GM23248 (cell line): ENCODE measurements around the gene TRAF7. TPM values are rescaled to one million over a fixed set of nuclear protein-coding genes. Genes with fewer than 3 reads are reported as not detected.
"Not testable (repeated sequence)": the region's sequence is repeated elsewhere in the genome, so short reads cannot be mapped to it uniquely, and the experiment has no call there.

Experiments used
- DNase-seq: peaks from one replicate; pipeline ENCODE4 v3.0.0-alpha.2; 2015
- H2AFZ ChIP-seq: fragments of 200-600 bp; sonication (generic); 2 replicates; pipeline ENCODE4 v1.6.1; 2016; ENCODE audit warnings: antibody characterized with exemption
- H3F3A ChIP-seq: fragments of 200-600 bp; sonication (generic); 2 replicates; pipeline ENCODE4 v1.6.1; 2016; ENCODE audit warnings: mild to moderate bottlenecking, antibody characterized with exemption, mixed run types; ENCODE audit not compliant: insufficient read depth
- H3K27ac ChIP-seq: fragments of 200-600 bp; sonication (generic); 2 replicates; pipeline ENCODE4 v1.5.1; 2016; ENCODE audit warnings: mild to moderate bottlenecking
- H3K27me3 ChIP-seq: fragments of 200-600 bp; sonication (generic); replicated peaks from 2 replicates; pipeline ENCODE4 v1.6.1; 2016; ENCODE audit warnings: mild to moderate bottlenecking; ENCODE audit not compliant: insufficient read depth
- H3K36me3 ChIP-seq: fragments of 200-600 bp; sonication (generic); 2 replicates; pipeline ENCODE4 v1.6.1; 2016; ENCODE audit warnings: low read depth, mild to moderate bottlenecking
- H3K4me1 ChIP-seq: fragments of 200-600 bp; sonication (generic); 2 replicates; pipeline ENCODE4 v1.6.1; 2016; ENCODE audit warnings: mild to moderate bottlenecking; ENCODE audit not compliant: insufficient read depth
- H3K4me2 ChIP-seq: fragments of 200-600 bp; sonication (generic); one replicate; pipeline ENCODE4 v1.6.1; 2016; ENCODE audit warnings: mild to moderate bottlenecking; ENCODE audit not compliant: unreplicated experiment
- H3K4me3 ChIP-seq: fragments of 200-600 bp; sonication (generic); 2 replicates; pipeline ENCODE4 v1.5.1; 2016; ENCODE audit warnings: mild to moderate bottlenecking
- H3K79me2 ChIP-seq: fragments of 200-600 bp; sonication (generic); 2 replicates; pipeline ENCODE4 v1.6.1; 2016; ENCODE audit warnings: mild to moderate bottlenecking; ENCODE audit not compliant: insufficient read depth
- H3K9ac ChIP-seq: fragments of 200-600 bp; sonication (generic); 2 replicates; pipeline ENCODE4 v1.6.1; 2016; ENCODE audit warnings: mild to moderate bottlenecking
- H3K9me2 ChIP-seq: fragments of 200-600 bp; sonication (generic); 2 replicates; pipeline ENCODE4 v1.6.1; 2016; ENCODE audit warnings: mixed run types, mild to moderate bottlenecking, moderate library complexity; ENCODE audit not compliant: insufficient read depth
- H3K9me3 ChIP-seq: fragments of 200-600 bp; sonication (generic); one replicate; pipeline ENCODE4 v1.6.1; 2017; ENCODE audit warnings: low read depth
- H4K20me1 ChIP-seq: fragments of 200-600 bp; sonication (generic); 2 replicates; pipeline ENCODE4 v1.6.0; 2016; ENCODE audit not compliant: insufficient read depth
- EZH2 ChIP-seq: fragments of 200-600 bp; sonication (generic); IDR thresholded peaks from 2 replicates; pipeline ENCODE4 v1.6.1; 2018; ENCODE audit warnings: antibody characterized with exemption, mild to moderate bottlenecking; ENCODE audit not compliant: insufficient read depth, poor library complexity, severe bottlenecking
- EZH2phosphoT487 ChIP-seq: fragments of 200-600 bp; sonication (generic); IDR thresholded peaks from 2 replicates; pipeline ENCODE4 v1.6.1; 2018; ENCODE audit warnings: antibody characterized with exemption, moderate library complexity, mild to moderate bottlenecking, low read depth; ENCODE audit not compliant: insufficient read depth
- WGBS, 2 experiments: methylation state at CpG; one replicate each; pipeline ENCODE4 v1.1.6; 2015 to 2017; ENCODE audit warnings: low lambda C conversion rate in 2 of 2, low coverage in 1 of 2; ENCODE audit errors: missing lambda C conversion rate in 2 of 2; 5-methylcytosine and 5-hydroxymethylcytosine counted together
- in situ Hi-C: fragments of 300-500 bp; cut with MboI; formaldehyde crosslinking; loops from 2 replicates; pipeline ENCODE4 v1.15.0; 2020
- polyA plus RNA-seq: library from polyadenylated mRNA; unstranded; fragments of >200 nt; fragmentation: Nextera tagmentation; extraction: Ambion mirVana; gene quantifications from 2 replicates; pipeline ENCODE4 v1.2.1, GENCODE V29; 2016
- total RNA-seq: library from RNA; depleted of rRNA; stranded (reverse); fragments of >200 nt; shearing (Covaris generic); gene quantifications from 2 replicates; pipeline ENCODE4 v1.2.3, GENCODE V29; 2014; rRNA removed

Gene TRAF7
- 72.7 and 74.2 TPM in 2 replicates for total RNA-seq
- 28.8 and 29.3 TPM in 2 replicates for polyA plus RNA-seq

GRCh38 chr16:2155091-2155950 lies at the start of gene TRAF7:
TRAF7 (plus strand) TSS chr16:2155782; CDS start chr16:2163921, 8,139 bp downstream.
- peak; percentile 100 for DNase-seq
- Histone ChIP-seq H3K9me2 (no peaks in the 10 kb centered on the region), H3K4me3 (peak within 1 kb of the TSS; percentile 99), H3K36me3 (peaks cover 8% of the 10 kb centered on the region; the same call in 1 of the 2 replicates), H3K79me2 (peaks cover 86% of the 10 kb centered on the region), H3F3A (peaks cover 42% of the 10 kb centered on the region), H3K4me1 (peaks cover 40% of the 10 kb centered on the region), H3K27ac (peak within 1 kb of the TSS; percentile 67), H3K4me2 (peak within 1 kb of the TSS; percentile 96), H3K27me3 (no peaks in the 10 kb centered on the region), H3K9me3 (no peaks in the 10 kb centered on the region), H2AFZ (0 out of 2 replicates have a peak within 1 kb of the TSS, but pooled peaks have one; percentile 10), H3K9ac (peak within 1 kb of the TSS; percentile 95), H4K20me1 (peaks cover 25% of the 10 kb centered on the region; the same call in 1 of the 2 replicates)
- no peak for TF ChIP-seq EZH2
- TF ChIP-seq EZH2phosphoT487: no peak
- in situ Hi-C loops: no loop called here
- 1% methylated on average over 64 to 80 of the region's 94 CpGs for WGBS, 2 experiments

- H3K9me3 ChIP-seq, H3K27ac ChIP-seq, in situ Hi-C loops, H3K4me2 ChIP-seq, H3K4me3 ChIP-seq, H4K20me1 ChIP-seq, DNase-seq, H3K9ac ChIP-seq, H3K36me3 ChIP-seq, H3K9me2 ChIP-seq, H3F3A ChIP-seq, H3K27me3 ChIP-seq, H2AFZ ChIP-seq, H3K79me2 ChIP-seq, H3K4me1 ChIP-seq: not testable (repeated sequence)
- WGBS, 2 experiments: 98 to 99% methylated on average over 31 to 36 of the region's 38 CpGs
These were observed 49.4 kb upstream of the TRAF7 start for GRCh38 chr16:2106211-2106610.

GRCh38 chr16:2107121-2107790 lies 48.3 kb upstream of the TRAF7 start:
- H3K4me3 ChIP-seq, H4K20me1 ChIP-seq, H3K27me3 ChIP-seq, H3K9me2 ChIP-seq, H3K79me2 ChIP-seq, H3K9me3 ChIP-seq, H3K4me2 ChIP-seq, H3K36me3 ChIP-seq, H3K4me1 ChIP-seq, H3F3A ChIP-seq, H2AFZ ChIP-seq, in situ Hi-C loops: not testable (repeated sequence)
- peak; percentile 82 for DNase-seq
- WGBS, 2 experiments: 66 to 75% methylated on average over 13 to 16 of the region's 17 CpGs
- peak overlapping the region; percentile 88 for H3K27ac ChIP-seq
- peak overlapping the region; percentile 67 for H3K9ac ChIP-seq

GRCh38 chr16:2107791-2108125 lies 47.8 kb upstream of the TRAF7 start:
- DNase-seq, H3K9ac ChIP-seq, H3K36me3 ChIP-seq, in situ Hi-C loops, H3K9me2 ChIP-seq, H3K4me3 ChIP-seq, H3K4me1 ChIP-seq, H3F3A ChIP-seq, H4K20me1 ChIP-seq, H3K79me2 ChIP-seq, H2AFZ ChIP-seq, H3K27me3 ChIP-seq, H3K9me3 ChIP-seq, H3K4me2 ChIP-seq: not testable (repeated sequence)
- WGBS, 2 experiments: 90 to 92% methylated on average over 2 to 23 of the region's 23 CpGs
- H3K27ac ChIP-seq: peak overlapping the region; percentile 88

- peaks cover 13% of the 10 kb centered on the region; the same call in 1 of the 2 replicates for H3K79me2 ChIP-seq
- H3K9ac ChIP-seq, DNase-seq, H3K9me2 ChIP-seq, H3K4me1 ChIP-seq, H3K27ac ChIP-seq, H3K36me3 ChIP-seq, H2AFZ ChIP-seq, H3K27me3 ChIP-seq, H4K20me1 ChIP-seq, H3F3A ChIP-seq, H3K4me3 ChIP-seq, H3K4me2 ChIP-seq, in situ Hi-C loops, H3K9me3 ChIP-seq: not testable (repeated sequence)
- 96 to 97% methylated on average over 67 to 73 of the region's 73 CpGs for WGBS, 2 experiments
These were observed 46.9 kb upstream of the TRAF7 start for GRCh38 chr16:2108446-2109270.

- DNase-seq, in situ Hi-C loops, H3K27ac ChIP-seq, H3F3A ChIP-seq, H3K4me1 ChIP-seq, H2AFZ ChIP-seq, H3K4me3 ChIP-seq, H4K20me1 ChIP-seq, H3K4me2 ChIP-seq, H3K36me3 ChIP-seq, H3K9me2 ChIP-seq, H3K9ac ChIP-seq, H3K9me3 ChIP-seq, H3K27me3 ChIP-seq: not testable (repeated sequence)
- peaks cover 19% of the 10 kb centered on the region; the same call in 1 of the 2 replicates for H3K79me2 ChIP-seq
- whole genome bisulfite sequencing, 2 experiments: 93 to 95% methylated on average over 18 to 22 of the region's 25 CpGs
These were observed 46.4 kb upstream of the TRAF7 start for GRCh38 chr16:2109271-2109580.
